Neutrophil (primary cell): ENCODE data around the gene RECQL5.

Experiments used
- H3K27ac ChIP-seq: fragments of 200-600 bp; sonication (generic); 2 replicates; pipeline ENCODE4 v1.5.1; 2016; ENCODE audit warnings: mild to moderate bottlenecking, moderate library complexity
- H3K27me3 ChIP-seq: fragments of 200-600 bp; sonication (generic); 2 replicates; pipeline ENCODE4 v1.6.0; 2016; ENCODE audit warnings: mild to moderate bottlenecking
- H3K36me3 ChIP-seq: fragments of 200-600 bp; sonication (generic); 2 replicates; pipeline ENCODE4 v1.5.1; 2017
- H3K4me1 ChIP-seq, 2 experiments: fragments of 200-600 bp in 1 of 2; sonication (generic) in 1 of 2; 1 replicate in 1 of 2; 2 replicates in 1 of 2; pipeline versions ENCODE4 v1.5.1 to v1.6.1; 2013 to 2016; ENCODE audit warnings: low read depth in 1 of 2, low read length in 1 of 2, mild to moderate bottlenecking in 1 of 2, moderate library complexity in 1 of 2; ENCODE audit not compliant: control insufficient read depth in 1 of 2, insufficient read depth in 1 of 2
- H3K4me3 ChIP-seq, 2 experiments: fragments of 200-600 bp in 1 of 2; sonication (generic) in 1 of 2; 1 replicate in 1 of 2; 2 replicates in 1 of 2; pipeline ENCODE4 v1.5.1; 2013 to 2016; ENCODE audit warnings: low read depth in 1 of 2, low read length in 1 of 2, mild to moderate bottlenecking in 1 of 2, moderate library complexity in 1 of 2
- H3K9me3 ChIP-seq: fragments of 200-600 bp; sonication (generic); 2 replicates; pipeline ENCODE4 v1.5.1; 2016
- CTCF ChIP-seq: fragments of 200-600 bp; sonication (generic); IDR thresholded peaks from 2 replicates; pipeline ENCODE4 v1.5.1; 2016; ENCODE audit warnings: antibody characterized with exemption

RECQL5 gene

GRCh38 chr17:75691801-75692626 is 25.1 kb upstream of the RECQL5 start:
- H3K27me3 ChIP-seq, result no peaks in the 10 kb centered on the region
- H3K4me1 ChIP-seq, result peaks cover 32 to 33% of the 10 kb centered on the region in 2 experiments
- no peak overlapping the region for H3K27ac ChIP-seq
- H3K9me3 ChIP-seq, result no peaks in the 10 kb centered on the region
- TF ChIP-seq CTCF, result no peak
- no peak overlapping the region for H3K4me3 ChIP-seq
- H3K36me3 ChIP-seq, result peaks cover 44% of the 10 kb centered on the region

- H3K27me3 ChIP-seq, result no peaks in the 10 kb centered on the region
- H3K4me3 ChIP-seq, result no peak overlapping the region
- no peak for TF ChIP-seq CTCF
- H3K4me1 ChIP-seq, result peaks cover 38 to 39% of the 10 kb centered on the region in 2 experiments
- no peak overlapping the region for H3K27ac ChIP-seq
- peaks cover 42% of the 10 kb centered on the region for H3K36me3 ChIP-seq
- no peaks in the 10 kb centered on the region for H3K9me3 ChIP-seq
Observed at GRCh38 chr17:75691371-75691791, 24.4 kb upstream of the RECQL5 start.

- Histone ChIP-seq H3K27me3 (no peaks in the 10 kb centered on the region), H3K27ac (peak overlapping the region; percentile 88), H3K9me3 (no peaks in the 10 kb centered on the region), H3K4me1 (peaks cover 44 to 45% of the 10 kb centered on the region in 2 experiments), H3K4me3 (peak overlapping the region in 1 of 2 experiments; percentile 28), H3K36me3 (peaks cover 25% of the 10 kb centered on the region)
- TF ChIP-seq CTCF, result no peak
Observed at GRCh38 chr17:75689441-75689873, 22.5 kb upstream of the RECQL5 start.

GRCh38 chr17:75688209-75688825 is 21.4 kb upstream of the RECQL5 start:
- Histone ChIP-seq H3K4me1 (peaks cover 44 to 45% of the 10 kb centered on the region in 2 experiments), H3K4me3 (peak overlapping the region; percentile 22 to 28), H3K36me3 (peaks cover 14% of the 10 kb centered on the region), H3K27ac (peak overlapping the region; percentile 88), H3K9me3 (no peaks in the 10 kb centered on the region), H3K27me3 (no peaks in the 10 kb centered on the region)
- no peak for TF ChIP-seq CTCF

GRCh38 chr17:75685499-75685898 is 18.5 kb upstream of the RECQL5 start:
- peaks cover 10% of the 10 kb centered on the region for H3K36me3 ChIP-seq
- H3K27ac ChIP-seq, result no peak overlapping the region
- peaks cover 44 to 45% of the 10 kb centered on the region in 2 experiments for H3K4me1 ChIP-seq
- no peak for TF ChIP-seq CTCF
- H3K4me3 ChIP-seq, result no peak overlapping the region
- H3K9me3 ChIP-seq, result no peaks in the 10 kb centered on the region
- H3K27me3 ChIP-seq, result no peaks in the 10 kb centered on the region
